GM21529 (cell line): ENCODE results near the gene FNDC3B.

ENCODE experiments used
- ATAC-seq: cut with Tn5 transposase; IDR thresholded peaks from one replicate; pipeline ENCODE4 v1.9.1; 2021; ENCODE audit not compliant: unreplicated experiment

The FNDC3B gene

DNA sequence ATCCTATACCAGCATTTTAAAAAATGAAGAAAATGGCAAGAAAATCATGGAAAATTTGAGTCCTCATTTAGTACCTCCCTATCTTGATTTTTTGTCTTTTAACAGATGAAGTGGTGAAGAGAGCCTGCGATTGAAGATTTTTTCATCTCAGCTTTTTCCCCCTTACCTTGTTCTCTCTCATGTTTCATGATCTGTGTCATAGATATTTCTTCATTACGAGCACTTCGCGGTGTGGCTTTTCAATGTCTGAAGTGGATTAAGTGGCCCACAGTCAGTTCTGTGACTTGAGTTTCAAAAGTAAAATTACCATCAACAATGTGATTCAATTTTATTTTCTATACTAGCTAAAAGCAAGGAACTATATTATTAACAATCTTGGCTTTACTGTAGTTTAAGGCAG lies 147.2 kb downstream of the FNDC3B start:
- no peak for ATAC-seq

DNA sequence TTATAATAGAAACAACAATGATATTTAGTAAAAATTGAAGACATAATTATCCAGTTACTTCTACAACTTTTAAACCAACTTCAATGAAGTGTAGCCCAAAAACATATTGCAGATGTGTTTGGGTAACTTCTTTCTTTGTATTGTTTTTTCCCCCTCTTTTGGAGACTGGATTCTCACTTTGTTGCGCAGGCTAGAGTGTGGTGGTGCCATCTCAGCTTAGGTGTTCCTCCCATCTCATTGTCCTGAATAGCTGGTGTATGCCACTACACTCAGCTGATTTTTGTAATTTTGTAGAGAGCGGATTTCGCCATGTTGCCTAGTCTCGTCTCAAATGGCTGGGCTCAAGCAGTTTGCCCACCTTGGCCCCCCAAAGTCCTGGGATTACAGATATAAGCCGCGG lies 148.1 kb downstream of the FNDC3B start:
- no peak for ATAC-seq

DNA sequence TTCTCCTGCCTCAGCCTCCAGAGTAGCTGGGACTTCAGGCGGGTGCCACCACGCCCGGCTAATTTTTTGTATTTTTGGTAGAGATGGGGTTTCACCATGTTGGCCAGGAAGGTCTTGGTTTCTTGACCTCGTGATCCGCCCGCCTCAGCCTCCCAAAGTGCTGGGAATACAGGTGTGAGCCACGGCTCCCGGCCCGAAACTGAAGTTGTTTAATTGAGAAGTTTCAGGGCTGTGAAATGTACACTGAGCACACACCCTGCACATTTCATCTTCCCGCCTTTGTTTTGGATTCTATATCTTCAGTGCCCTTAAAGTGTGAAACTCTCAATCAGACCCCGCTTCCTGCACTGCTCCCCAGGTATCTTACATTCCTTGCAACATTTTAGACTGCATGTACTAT lies 149.1 kb downstream of the FNDC3B start:
- ATAC-seq = no peak

DNA sequence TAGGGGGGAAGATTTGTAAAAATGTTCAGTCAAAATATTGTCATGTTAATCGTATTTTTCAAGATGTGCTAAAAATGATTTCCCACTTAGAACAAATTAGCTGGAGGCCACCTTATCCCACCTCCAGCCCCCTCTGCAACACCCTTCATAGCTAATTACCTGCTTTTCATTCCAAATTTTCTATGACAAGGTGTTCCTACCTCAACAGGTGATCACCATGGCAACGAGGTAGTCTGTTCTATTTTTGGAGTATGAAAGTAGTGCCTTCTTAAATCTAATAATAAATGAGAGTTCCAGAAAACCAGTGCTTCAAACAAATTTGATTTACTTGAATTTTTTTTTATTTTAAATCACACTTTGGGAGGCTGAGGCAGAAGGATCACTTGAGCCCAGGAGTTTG lies 149.8 kb downstream of the FNDC3B start:
- ATAC-seq = no peak

DNA sequence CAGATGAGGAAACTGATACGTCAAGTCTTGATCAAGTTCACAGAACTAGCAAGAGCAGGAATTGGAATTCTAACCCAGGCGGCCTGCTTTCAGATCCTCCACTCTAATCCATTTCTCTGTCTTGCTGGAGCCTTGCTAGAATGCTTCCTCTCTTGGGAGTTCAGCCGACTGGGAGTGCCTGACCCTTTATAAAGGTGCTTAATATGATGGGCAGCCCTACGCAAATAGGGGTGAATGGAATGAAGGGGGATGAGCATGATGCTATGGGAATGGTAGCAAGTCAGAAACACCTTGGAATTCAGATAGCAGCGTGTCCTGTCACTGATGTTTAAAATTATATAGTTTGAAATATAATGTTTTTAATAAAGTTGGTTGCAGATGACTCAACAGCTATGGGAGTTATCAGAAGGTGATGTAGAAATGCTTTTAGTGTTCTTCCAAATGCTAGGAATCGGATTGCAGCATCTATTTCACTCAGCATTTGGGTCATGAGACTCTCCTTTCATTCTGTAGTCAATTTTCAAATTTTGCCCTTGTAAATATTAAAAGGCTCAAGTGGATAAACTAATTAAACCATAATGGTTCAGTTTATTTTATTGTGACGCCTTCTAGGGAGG lies 150.7 kb downstream of the FNDC3B start:
- ATAC-seq = no peak

DNA sequence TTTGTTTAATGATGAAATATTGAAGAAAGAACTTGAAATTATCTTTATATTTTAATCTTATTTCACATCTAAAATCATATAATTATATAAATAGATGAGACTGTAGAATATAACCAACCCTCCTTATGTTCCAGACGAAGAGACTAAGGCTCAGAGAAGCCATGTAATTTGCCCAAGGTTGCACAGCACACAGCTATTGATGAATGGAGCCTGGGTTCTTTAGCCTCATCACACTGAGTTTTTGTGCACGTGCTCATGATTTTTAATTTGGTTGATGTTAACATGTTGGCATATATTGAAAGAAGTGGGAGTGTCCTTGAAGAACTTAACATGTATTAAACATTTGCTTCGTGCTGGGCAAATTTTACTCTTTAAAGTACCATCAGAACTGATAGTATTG lies 151.6 kb downstream of the FNDC3B start:
- ATAC-seq = no peak

DNA sequence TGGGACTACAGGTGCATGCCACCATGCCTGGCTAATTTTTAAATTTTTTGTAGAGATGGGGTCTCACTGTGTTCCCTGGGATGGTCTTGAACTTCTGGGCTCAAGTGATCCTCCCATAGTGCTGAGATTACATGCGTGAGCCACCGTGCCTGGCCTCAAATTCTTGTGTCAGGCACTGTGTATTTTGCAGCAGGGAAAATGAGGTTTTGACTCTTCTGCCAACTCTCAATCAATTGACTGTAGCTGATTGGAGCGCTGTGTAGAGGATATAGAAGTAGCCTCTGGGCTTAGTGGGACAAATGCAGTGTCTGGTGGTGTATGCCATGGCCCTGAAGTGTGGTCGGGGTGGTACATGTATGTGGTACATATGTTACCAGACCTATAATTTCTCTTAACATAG lies 152.3 kb downstream of the FNDC3B start:
- no peak for ATAC-seq

DNA sequence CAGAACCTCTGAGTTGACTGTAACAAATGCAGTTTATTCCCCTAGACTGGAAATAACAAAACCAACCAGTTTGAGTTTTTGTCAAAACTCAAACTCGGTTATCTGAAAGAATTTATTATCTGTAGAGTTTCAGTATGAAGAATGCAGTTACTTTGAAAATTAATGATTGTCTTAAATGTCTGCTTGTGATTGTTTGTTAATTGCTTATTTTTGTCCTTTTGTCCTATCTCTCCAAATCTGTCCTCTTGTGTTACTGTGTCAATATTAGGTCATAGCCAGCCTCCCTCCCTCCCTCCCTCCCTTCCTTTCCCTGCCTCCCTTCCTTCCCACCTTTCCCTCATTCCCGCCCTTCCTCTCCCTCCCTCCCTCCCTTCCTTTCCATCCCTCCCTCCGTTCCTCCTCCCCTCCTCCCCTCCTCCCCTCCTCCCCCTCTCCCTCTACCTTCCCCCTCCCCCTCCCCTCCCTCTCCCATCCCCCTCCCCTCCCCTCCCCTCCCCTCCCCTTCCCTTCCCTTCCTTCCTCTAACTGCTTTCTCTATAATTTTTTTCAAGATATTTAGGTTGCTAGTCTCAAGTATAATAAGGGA lies 153.5 kb downstream of the FNDC3B start:
- ATAC-seq = no peak

DNA sequence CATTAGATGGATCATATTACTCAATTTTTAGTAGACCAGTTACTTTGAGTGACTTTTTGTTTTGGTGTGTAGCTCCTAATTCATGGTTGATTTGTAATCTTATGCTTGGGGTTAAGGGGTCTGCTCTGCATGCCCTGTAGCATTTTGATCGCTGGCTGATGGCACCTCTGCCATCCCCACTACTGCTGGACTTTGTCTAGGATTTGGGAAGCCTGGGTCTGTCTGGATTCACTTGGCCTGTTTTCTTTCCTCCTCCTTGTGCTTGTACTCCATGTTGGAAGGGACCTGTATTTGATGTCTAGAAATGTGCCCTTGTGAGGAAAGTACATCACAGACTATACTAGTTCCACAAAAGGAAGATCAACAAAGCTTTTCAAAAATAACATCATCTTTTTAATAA lies 154.1 kb downstream of the FNDC3B start:
- no peak for ATAC-seq

DNA sequence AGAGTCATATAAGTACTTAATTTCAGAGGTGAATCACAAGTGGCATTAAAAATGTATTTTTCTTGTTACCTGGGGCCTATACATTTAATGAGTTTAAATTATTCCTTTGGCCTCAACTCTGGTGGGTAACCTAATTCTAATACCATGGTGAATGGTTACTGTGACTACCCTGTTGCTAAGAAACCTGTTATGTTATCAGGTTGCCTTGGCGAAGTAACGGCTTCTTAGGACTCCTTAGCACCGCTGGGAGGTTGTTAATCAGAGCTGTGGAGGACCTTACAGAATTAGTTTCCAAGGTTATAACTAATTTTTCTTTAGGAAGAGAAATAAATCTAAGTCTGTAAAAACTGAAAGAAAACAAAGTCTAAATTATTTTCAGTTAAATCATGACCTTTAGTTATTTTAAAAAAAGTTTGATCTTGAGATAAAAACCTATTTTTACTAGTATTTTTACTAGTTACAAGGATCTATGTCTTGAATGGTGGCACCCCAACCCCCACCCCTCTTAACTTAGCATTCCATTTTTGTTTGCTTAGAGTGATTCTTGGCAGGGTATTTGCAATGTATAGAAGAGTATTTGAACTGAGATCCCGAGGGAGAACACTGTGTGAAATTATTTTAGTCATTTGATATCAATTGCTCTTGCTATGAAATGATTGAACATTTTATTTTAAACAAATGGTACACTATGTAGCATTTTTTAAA lies 155.5 kb downstream of the FNDC3B start:
- ATAC-seq = no peak

DNA sequence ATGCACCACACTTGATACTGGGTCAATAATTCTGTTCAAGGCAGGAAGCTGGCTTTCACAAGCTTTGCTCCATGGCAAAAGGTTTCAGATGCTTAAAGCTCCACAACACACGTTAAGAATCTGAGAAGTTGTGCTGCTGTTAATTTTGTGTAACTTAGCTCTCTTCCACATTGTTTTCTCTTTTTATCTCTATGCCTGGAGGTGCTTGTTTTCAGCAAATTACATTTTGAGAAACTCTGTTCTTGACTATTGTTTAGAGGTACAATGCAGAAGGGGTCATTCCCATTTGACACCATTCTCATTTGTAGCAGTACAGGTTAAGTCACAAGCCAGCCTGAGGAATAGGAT lies 156.0 kb downstream of the FNDC3B start:
- no peak for ATAC-seq

DNA sequence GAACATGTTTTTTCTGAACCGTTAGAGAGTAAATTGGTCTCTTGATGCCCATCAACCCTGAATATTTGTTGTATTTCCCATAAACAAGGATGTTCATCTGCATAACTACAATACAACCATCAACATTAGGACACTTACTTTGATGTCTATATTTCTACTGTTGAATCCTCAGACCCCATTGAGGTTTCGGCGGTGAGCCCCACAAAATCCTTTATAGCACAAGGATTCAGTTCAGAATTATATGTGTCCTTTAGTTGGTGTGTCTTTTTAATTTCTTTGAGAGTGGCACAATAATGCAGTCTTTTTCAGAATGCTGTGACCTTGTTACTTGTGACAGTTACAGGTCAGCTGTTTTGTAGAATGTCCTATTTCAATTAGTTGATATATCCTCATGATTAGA lies 158.0 kb downstream of the FNDC3B start:
- ATAC-seq = no peak

DNA sequence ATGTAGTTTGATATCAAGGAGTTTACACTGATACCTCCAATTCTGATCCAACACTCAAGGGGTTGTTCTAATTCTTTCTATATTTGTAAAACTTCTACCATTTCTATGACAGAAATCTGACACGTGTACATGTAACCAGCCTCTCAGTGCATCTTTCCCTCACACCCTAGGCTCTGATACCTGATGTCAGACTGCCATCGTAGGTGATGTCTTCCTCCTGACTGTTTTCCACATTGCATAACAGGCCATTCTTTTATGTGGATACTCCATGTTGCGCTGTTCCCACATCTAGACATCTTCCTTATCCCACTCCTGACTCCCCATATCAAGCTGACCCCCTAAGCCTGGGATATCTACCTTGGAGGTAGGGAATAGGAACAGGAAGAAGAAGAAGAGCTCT lies 159.1 kb downstream of the FNDC3B start:
- ATAC-seq = no peak

DNA sequence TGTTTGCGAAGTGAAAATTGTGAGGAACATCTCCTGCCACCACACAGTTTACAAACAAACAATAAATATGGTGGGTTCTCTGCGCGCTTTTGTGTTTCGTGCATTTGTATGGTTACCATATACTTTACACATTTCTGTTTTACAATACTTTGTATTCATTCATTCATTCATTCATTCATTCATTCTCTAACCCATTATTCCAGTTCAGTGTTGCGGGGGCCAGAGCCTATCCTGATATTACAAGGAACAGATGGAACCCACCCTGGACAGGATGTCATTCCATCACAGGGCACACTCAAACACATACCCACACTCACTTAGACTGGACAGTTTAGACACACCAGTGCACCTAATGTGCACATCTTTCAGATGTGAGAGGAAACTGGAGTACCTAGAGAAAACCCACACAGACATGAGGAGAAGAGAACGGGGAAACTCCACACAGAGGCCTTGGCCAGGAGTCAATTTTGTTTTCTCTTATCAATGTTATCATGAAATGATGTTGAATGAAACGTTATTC lies 160.5 kb downstream of the FNDC3B start:
- no peak for ATAC-seq

DNA sequence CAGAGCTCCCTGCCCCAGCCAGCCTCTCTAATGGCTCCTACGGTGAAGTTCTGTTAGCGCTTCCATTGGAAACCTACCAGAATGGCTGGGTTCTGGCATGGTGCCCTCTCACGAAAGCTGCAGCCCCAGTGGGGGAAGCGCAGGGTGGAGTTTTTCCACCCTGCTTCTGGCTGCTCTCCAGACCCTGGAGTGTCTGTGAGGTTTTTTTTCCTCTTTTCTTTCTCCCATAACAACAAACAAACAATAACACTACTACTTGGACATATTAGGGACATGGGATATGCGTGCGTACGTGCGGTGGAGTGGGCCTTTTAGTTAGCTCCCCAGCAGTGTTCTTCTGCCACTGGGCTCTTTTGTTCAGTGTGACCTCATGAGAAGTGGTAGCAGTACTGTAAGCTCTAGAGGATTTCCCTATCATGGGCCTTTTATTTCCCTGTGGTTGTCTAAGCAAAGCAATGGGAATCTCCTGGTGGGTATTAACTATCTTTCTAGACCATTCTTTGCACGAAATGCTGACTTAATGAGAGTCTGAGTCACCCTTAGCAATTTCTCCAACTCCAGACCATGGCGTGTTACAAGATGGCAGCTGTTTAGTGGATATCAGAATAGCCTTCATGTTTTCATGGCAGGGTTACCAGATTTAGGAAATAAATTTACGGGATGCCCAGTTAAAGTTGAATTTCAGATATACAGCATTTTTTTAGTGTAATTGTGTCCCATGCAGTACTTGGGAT lies 161.9 kb downstream of the FNDC3B start:
- ATAC-seq = no peak

DNA sequence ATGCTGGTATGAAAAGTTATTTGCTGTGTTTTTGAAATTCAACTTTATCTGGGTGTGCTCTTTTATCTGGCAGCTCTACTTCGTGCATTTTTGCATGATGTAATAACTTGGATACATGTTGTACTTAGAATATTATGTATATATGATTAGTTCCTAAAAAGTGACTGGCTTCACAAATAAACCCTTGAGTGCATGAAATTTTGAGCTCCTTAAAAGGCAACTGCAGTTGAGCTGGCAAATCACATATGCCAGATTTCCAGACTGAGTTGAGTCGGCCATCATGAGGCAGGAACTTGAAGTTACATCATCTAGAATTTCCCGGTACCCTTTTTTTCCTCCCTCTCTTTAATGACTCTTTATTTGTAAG lies 162.5 kb downstream of the FNDC3B start:
- ATAC-seq = no peak

DNA sequence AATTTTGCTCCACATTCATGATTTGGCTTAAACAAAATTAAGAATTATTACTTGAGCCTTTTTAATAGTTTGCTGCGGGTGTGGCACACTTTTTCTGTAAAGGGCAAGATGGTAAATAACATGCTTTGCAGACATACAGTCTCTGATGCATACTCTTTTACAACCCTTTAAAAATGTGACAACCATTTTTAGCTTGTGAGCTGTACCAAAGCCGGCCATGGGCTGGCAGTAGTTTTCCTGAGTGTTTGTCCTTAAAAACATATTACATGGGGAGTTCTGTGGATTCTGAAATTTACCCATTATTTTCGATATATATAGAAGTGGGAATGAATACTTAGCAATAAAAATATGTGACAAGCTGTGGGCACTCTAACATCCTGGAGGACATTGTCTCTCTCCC lies 163.4 kb downstream of the FNDC3B start:
- ATAC-seq = no peak

DNA sequence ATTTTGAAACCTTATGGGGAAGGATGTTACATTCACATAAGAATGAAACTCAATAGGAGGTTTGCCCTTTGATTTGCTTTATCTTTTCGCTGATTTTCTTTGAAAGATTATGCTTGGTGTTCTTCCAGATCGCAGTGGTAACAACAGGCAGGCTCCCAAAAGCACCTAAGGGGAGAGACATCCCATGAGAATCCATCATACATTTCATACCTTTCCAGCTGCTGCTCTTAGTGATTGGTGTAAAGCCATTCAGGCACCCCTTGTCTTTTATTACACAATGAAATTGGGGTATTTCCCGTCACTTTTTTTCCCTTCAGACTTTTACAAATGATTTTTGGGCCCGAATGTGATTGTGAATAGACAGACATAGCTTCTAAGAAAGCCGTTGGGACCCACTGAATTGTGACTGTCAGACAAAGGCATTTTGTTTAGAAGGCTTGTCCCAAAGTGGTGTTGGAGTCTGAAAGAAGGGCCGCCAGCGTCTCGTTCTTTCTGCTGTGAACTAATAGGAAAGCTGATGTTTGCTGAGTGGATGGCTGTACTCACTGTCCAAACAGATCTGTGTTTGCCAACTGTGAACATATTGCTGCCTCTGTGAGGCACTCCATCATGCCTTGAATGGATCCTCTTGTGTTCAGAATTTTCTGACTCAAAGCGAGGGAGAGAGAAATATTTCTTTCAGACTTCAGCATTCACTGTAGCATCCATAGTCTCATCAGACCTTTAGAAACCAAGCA lies 164.3 kb downstream of the FNDC3B start:
- no peak for ATAC-seq

DNA sequence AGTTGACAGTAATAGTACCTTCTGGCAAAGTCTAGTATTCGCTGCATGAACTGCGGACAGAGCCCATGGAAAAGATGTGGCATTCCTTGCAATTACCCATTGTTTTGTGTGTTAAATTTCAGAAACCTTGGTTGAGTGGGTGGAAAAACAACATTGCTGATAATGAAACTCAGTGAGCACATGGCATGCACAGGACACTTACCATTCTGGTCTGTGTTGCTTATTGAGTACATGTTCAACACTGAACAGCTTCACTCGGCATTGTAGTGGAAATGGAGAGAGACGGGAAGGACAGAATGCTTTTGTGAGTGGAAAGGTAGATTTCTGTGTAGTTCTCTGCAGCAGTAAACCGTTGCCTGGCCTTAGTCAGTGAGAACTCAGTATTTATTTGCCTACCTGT lies 165.3 kb downstream of the FNDC3B start:
- no peak for ATAC-seq

DNA sequence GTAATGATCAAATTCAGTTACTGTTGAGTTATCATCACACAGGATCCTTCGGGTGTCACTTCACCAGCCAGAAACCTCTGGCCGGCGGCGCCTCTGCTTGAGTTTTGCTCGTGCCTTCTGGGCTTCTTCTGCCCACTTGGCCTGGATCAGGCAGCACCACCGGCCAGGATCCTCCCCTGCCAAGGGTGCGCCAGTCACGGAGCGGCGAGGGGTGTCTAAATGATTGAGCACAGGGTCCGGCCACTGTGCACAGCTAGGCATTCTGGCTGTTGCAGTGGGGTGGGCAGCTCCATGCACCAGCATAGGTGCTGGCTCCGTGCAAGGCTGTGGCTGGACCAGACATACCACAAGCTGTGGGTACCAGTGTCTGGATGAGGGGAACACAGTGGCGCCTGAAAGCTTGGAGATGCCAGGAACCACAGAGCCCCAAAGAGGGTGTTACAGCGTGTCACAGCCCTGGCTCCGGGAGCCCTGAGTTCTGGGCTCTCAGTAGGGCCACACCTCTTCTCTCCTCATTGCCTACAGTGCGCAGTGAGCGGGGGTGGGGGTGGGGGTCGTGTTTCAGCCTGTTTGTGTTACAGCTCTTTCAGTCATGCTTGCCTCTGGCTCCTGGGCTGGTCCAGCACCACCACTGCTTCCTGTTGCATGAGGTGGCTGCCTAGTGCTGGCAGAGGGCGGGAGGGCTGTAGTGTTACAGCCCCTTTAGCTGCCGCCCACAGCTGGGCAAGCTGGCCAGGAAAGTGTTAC lies 169.4 kb downstream of the FNDC3B start:
- no peak for ATAC-seq
